ENCODE measurements around the gene CCKAR. TPM values are rescaled to one million over a fixed set of nuclear protein-coding genes. Genes with fewer than 3 reads are reported as not detected.

The CCKAR gene
- total RNA-seq, 2 donors from 2014 or later, result not detected

DNA sequence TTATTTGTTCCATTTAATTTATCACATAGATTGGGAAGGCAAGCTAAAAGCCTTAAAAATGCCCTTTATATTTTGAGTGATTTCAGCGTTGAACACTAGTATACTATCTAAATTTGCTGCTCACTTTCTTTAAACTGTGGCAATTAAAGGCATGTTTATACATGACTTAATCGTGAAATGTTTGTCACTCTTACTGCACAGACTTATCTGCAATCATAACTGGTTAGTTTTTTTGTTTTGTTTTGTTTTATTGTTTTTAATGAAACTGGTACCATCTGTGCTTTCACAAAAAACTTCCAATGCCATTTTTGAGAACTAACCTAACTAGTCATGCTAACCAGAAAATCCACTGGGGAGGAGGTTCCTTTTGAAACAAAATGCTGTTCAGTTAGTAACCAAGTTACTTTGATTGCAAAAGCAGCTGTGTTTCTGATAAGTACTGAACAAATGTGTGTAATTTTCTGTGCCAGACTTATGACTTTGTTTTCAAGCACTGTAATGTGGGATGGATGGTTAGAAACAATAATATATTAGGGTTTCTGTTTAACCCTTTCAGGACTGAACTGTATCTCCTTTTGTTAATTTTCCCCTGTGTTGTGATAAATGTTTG is 56.1 kb downstream of the CCKAR start:
- 32% methylated on average over 2 of the region's 2 CpGs for WGBS
- intact Hi-C loops (cut with DNase I), result no loop called here
- Histone ChIP-seq H3K4me1 (replicated peaks) (peaks cover 6% of the 10 kb centered on the region), H3K4me3 (no peak overlapping the region), H3K27me3 (replicated peaks; ENCODE audit: insufficient read depth) (no peaks in the 10 kb centered on the region), H3K36me3 (no peaks in the 10 kb centered on the region), H3K9me3 (no peaks in the 10 kb centered on the region), H3K27ac (no peak overlapping the region)
- TF ChIP-seq POLR2A (IDR thresholded peaks at IDR 0.05) (no peak), CTCF (IDR thresholded peaks at IDR 0.05) (no peak), POLR2AphosphoS5 (IDR thresholded peaks at IDR 0.05) (no peak)
- DNase-seq (ENCODE audit: low spot score), result no peak

DNA sequence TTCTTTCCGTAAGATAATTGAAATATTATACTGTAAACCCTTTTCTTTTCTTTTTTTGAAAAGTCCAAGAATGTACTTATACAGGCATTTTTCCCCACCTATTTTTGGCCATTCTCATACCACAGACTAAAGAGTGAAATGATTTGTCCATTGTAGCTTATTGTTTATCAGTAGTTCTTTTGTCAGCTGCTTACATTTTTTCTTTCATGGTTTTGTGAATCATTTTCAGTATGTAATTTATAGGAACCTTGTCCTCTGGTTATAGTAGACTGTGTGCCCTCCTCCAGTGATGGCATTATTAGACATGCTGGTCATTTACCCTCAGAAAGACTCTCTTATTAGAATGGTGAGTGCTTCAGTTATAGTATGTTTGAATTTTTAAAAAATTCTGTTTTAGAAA is 56.7 kb downstream of the CCKAR start:
- H3K4me1 ChIP-seq (replicated peaks), result peaks cover 6% of the 10 kb centered on the region
- H3K36me3 ChIP-seq, result no peaks in the 10 kb centered on the region
- H3K27me3 ChIP-seq (replicated peaks; ENCODE audit: insufficient read depth), result no peaks in the 10 kb centered on the region
- intact Hi-C loops (cut with DNase I), result no loop called here
- no peak for DNase-seq (ENCODE audit: low spot score)
- no peak overlapping the region for H3K4me3 ChIP-seq
- H3K9me3 ChIP-seq, result no peaks in the 10 kb centered on the region
- H3K27ac ChIP-seq, result no peak overlapping the region
- TF ChIP-seq CTCF (IDR thresholded peaks at IDR 0.05), result no peak
- no peak for TF ChIP-seq POLR2A (IDR thresholded peaks at IDR 0.05)
- TF ChIP-seq POLR2AphosphoS5 (IDR thresholded peaks at IDR 0.05), result no peak
- 89% methylated on average over 1 of the region's 1 CpG for WGBS

GRCh38 chr4:26432419-26432818 is 57.9 kb downstream of the CCKAR start:
- no peaks in the 10 kb centered on the region for H3K27me3 ChIP-seq (replicated peaks; ENCODE audit: insufficient read depth)
- 35% methylated on average over 5 of the region's 5 CpGs for WGBS
- no peak overlapping the region for H3K27ac ChIP-seq
- H3K36me3 ChIP-seq, result no peaks in the 10 kb centered on the region
- TF ChIP-seq CTCF (IDR thresholded peaks at IDR 0.05) (no peak), POLR2A (IDR thresholded peaks at IDR 0.05) (no peak), POLR2AphosphoS5 (IDR thresholded peaks at IDR 0.05) (no peak)
- no peaks in the 10 kb centered on the region for H3K9me3 ChIP-seq
- peaks cover 6% of the 10 kb centered on the region for H3K4me1 ChIP-seq (replicated peaks)
- no peak overlapping the region for H3K4me3 ChIP-seq
- intact Hi-C loops (cut with DNase I), result no loop called here
- DNase-seq (ENCODE audit: low spot score), result no peak

GRCh38 chr4:26431461-26432180 is 58.7 kb downstream of the CCKAR start:
- Histone ChIP-seq H3K9me3 (no peaks in the 10 kb centered on the region), H3K36me3 (no peaks in the 10 kb centered on the region), H3K27me3 (replicated peaks; ENCODE audit: insufficient read depth) (no peaks in the 10 kb centered on the region), H3K4me3 (no peak overlapping the region), H3K4me1 (replicated peaks) (peaks cover 6% of the 10 kb centered on the region), H3K27ac (no peak overlapping the region)
- DNase-seq (ENCODE audit: low spot score), result no peak
- intact Hi-C loops (cut with DNase I), result no loop called here
- TF ChIP-seq POLR2AphosphoS5 (IDR thresholded peaks at IDR 0.05) (no peak), CTCF (IDR thresholded peaks at IDR 0.05) (no peak), POLR2A (IDR thresholded peaks at IDR 0.05) (no peak)
- 75% methylated on average over 2 of the region's 2 CpGs for whole genome bisulfite sequencing

Other genes starting within 250 kb of the CCKAR start
- gene RBPJ, start 169.5 kb downstream of the CCKAR start, total RNA-seq, result 100 to 1,000 TPM in 1 of 2 donors, 10 to 100 TPM in 1; 36.0 to 130 TPM
- 10 to 100 TPM; 11.3 to 19.9 TPM for gene TBC1D19, start 93.6 kb upstream of the CCKAR start, total RNA-seq

Measured in prostate gland (tissue), 2 donors.